Liver (tissue), 9 donors: ENCODE results near the gene BIRC3. TPM values are rescaled to one million over a fixed set of nuclear protein-coding genes. Genes with fewer than 3 reads are reported as not detected.

ENCODE experiments used
- DNase-seq: peaks from one replicate; pipeline ENCODE4 v3.0.0-alpha.2; 2017; ENCODE audit warnings: low spot score
- H3K27ac ChIP-seq, 2 donors: one replicate each; pipeline ENCODE4 v1.7.0; 2013; ENCODE audit warnings: inconsistent platforms in 2 of 2, low read length in 2 of 2, control low read depth in 1 of 2, low read depth in 1 of 2, mild to moderate bottlenecking in 1 of 2
- H3K27me3 ChIP-seq, 4 donors: one replicate each; pipeline versions ENCODE4 v1.6.1 to v1.7.0; 2013; ENCODE audit warnings: low read length in 3 of 4, inconsistent platforms in 1 of 4, mild to moderate bottlenecking in 1 of 4, moderate library complexity in 1 of 4; ENCODE audit not compliant: control insufficient read depth in 4 of 4, insufficient read depth in 4 of 4
- H3K36me3 ChIP-seq, 4 donors: one replicate each; pipeline versions ENCODE4 v1.6.1 to v1.7.0; 2013; ENCODE audit warnings: low read length in 3 of 4, mild to moderate bottlenecking in 3 of 4, low read depth in 1 of 4, moderate library complexity in 1 of 4; ENCODE audit not compliant: control insufficient read depth in 4 of 4, insufficient read depth in 3 of 4
- H3K4me1 ChIP-seq, 4 donors: one replicate each; pipeline versions ENCODE4 v1.6.1 to v1.7.0; 2013; ENCODE audit warnings: low read length in 3 of 4, mild to moderate bottlenecking in 3 of 4, moderate library complexity in 1 of 4; ENCODE audit not compliant: control insufficient read depth in 4 of 4, insufficient read depth in 4 of 4
- H3K4me3 ChIP-seq, 3 donors: one replicate each; pipeline versions ENCODE4 v1.6.1 to v1.7.0; 2013; ENCODE audit warnings: low read length in 3 of 3, control low read depth in 1 of 3, low read depth in 1 of 3, mild to moderate bottlenecking in 1 of 3
- H3K9ac ChIP-seq, 2 donors: one replicate each; pipeline ENCODE4 v1.7.0; 2013; ENCODE audit warnings: low read length in 2 of 2, mild to moderate bottlenecking in 2 of 2, moderate library complexity in 2 of 2, control low read depth in 1 of 2, low read depth in 1 of 2
- H3K9me3 ChIP-seq, 4 donors: one replicate each; pipeline versions ENCODE4 v1.6.1 to v1.7.0; 2013; ENCODE audit warnings: low read length in 3 of 4; ENCODE audit not compliant: control insufficient read depth in 4 of 4
- ATF3 ChIP-seq: IDR thresholded peaks from 2 replicates; pipeline ENCODE4 v1.6.1; 2016; ENCODE audit warnings: antibody characterized with exemption
- CTCF ChIP-seq: fragments of 150-350 bp; IDR thresholded peaks from 2 replicates; pipeline ENCODE4 v1.5.1; 2017; ENCODE audit warnings: improper control_type of control experiment, low read depth, low read length; ENCODE audit not compliant: missing input control
- EGR1 ChIP-seq, 2 donors: IDR thresholded peaks; 2 replicates each; pipeline ENCODE4 v1.6.1; 2016 to 2018; ENCODE audit warnings: antibody characterized with exemption in 2 of 2, low read depth in 2 of 2
- FOXA1 ChIP-seq: IDR thresholded peaks from 2 replicates; pipeline ENCODE4 v1.6.1; 2016; ENCODE audit warnings: antibody characterized with exemption
- GABPA ChIP-seq, 2 donors: IDR thresholded peaks in 1 of 2; conservative IDR thresholded peaks in 1 of 2; 2 replicates each; pipeline ENCODE4 v1.6.1; 2016; ENCODE audit warnings: antibody characterized with exemption in 2 of 2, mild to moderate bottlenecking in 1 of 2, moderate library complexity in 1 of 2
- HNF4A ChIP-seq, 2 donors: conservative IDR thresholded peaks; 2 replicates each; pipeline ENCODE4 v1.6.1; 2016; ENCODE audit warnings: antibody characterized with exemption in 2 of 2, mild to moderate bottlenecking in 2 of 2
- HNF4G ChIP-seq: IDR thresholded peaks from 2 replicates; pipeline ENCODE4 v1.6.1; 2016; ENCODE audit warnings: antibody characterized with exemption
- JUND ChIP-seq, 2 donors: IDR thresholded peaks; 2 replicates each; pipeline ENCODE4 v1.6.1; 2016; ENCODE audit warnings: antibody characterized with exemption in 2 of 2
- MAX ChIP-seq: IDR thresholded peaks from 2 replicates; pipeline ENCODE4 v1.6.1; 2016; ENCODE audit warnings: antibody characterized with exemption
- NR2F2 ChIP-seq: IDR thresholded peaks from 2 replicates; pipeline ENCODE4 v1.6.1; 2016; ENCODE audit warnings: antibody characterized with exemption
- RAD21 ChIP-seq, 2 donors: IDR thresholded peaks; 2 replicates each; pipeline ENCODE4 v1.6.1; 2016; ENCODE audit warnings: antibody characterized with exemption in 2 of 2, mild to moderate bottlenecking in 2 of 2
- REST ChIP-seq: IDR thresholded peaks from 2 replicates; pipeline ENCODE4 v1.6.1; 2016; ENCODE audit warnings: antibody characterized with exemption, mild to moderate bottlenecking
- RXRA ChIP-seq, 2 donors: IDR thresholded peaks; 2 replicates each; pipeline ENCODE4 v1.6.1; 2017 to 2018; ENCODE audit warnings: antibody characterized with exemption in 2 of 2, mild to moderate bottlenecking in 1 of 2
- SP1 ChIP-seq: IDR thresholded peaks from 2 replicates; pipeline ENCODE4 v1.6.1; 2018; ENCODE audit warnings: antibody characterized with exemption, mild to moderate bottlenecking
- TAF1 ChIP-seq: conservative IDR thresholded peaks from 2 replicates; pipeline ENCODE4 v1.6.1; 2016; ENCODE audit warnings: antibody characterized with exemption, mild to moderate bottlenecking
- YY1 ChIP-seq: IDR thresholded peaks from 2 replicates; pipeline ENCODE4 v1.6.1; 2016; ENCODE audit warnings: antibody characterized with exemption, mild to moderate bottlenecking
- ZBTB33 ChIP-seq: IDR thresholded peaks from 2 replicates; pipeline ENCODE4 v1.6.1; 2016; ENCODE audit warnings: antibody characterized with exemption
- whole genome bisulfite sequencing: extraction: QIAGEN DNeasy Blood & Tissue Kit; methylation state at CpG from one replicate; pipeline ENCODE4 v1.1.7; 2013; 5-methylcytosine and 5-hydroxymethylcytosine counted together
- polyA plus RNA-seq, 2 donors: library from polyadenylated mRNA; stranded (reverse) in 1 of 2; unstranded in 1 of 2; fragments of 200-250 nt in 1 of 2; fragments of >200 nt in 1 of 2; fragmentation: Nextera tagmentation in 1 of 2; extraction: Ambion mirVana in 1 of 2; gene quantifications; one replicate each; pipeline versions ENCODE4 v1.2.1 to v1.2.3, GENCODE V29; 2013 to 2015
- total RNA-seq, 2 donors: library from RNA; depleted of rRNA; stranded (reverse); fragments of >200 nt; gene quantifications; one replicate each; pipeline ENCODE4 v1.2.3, GENCODE V29; 2014
- donor health status: healthy.
- donor health status: healthy.
- donor health status: healthy.
- donor health status: healthy.
- donor health status: healthy.

Gene BIRC3
- total and polyA plus RNA-seq, 4 donors, result 1.4 to 8.1 (median 2.9) TPM

GRCh38 chr11:102377891-102378290, 60.6 kb downstream of the BIRC3 start:
- no peaks in the 10 kb centered on the region for H3K27me3 ChIP-seq
- no peaks in the 10 kb centered on the region for H3K4me1 ChIP-seq
- H3K9me3 ChIP-seq, result no peaks in the 10 kb centered on the region
- no peak for TF ChIP-seq HNF4G
- TF ChIP-seq CTCF, result no peak
- TF ChIP-seq REST, result no peak
- TF ChIP-seq SP1, result no peak
- TF ChIP-seq RAD21 (IDR thresholded peaks at IDR 0.05), result no peak
- H3K4me3 ChIP-seq, result no peak overlapping the region
- no peak overlapping the region for H3K27ac ChIP-seq
- peaks cover 5 to 38% (median 26%) of the 10 kb centered on the region in 4 donors for H3K36me3 ChIP-seq
- no peak overlapping the region for H3K9ac ChIP-seq
- WGBS, result 95% methylated on average over 2 of the region's 2 CpGs
- no peak for DNase-seq

- H3K4me3 ChIP-seq, result no peak overlapping the region
- no peak for DNase-seq
- no peak for TF ChIP-seq ATF3
- no peak for TF ChIP-seq JUND (IDR thresholded peaks at IDR 0.05)
- no peak for TF ChIP-seq HNF4G
- TF ChIP-seq NR2F2, result no peak
- no peak for TF ChIP-seq RAD21 (IDR thresholded peaks at IDR 0.05)
- no peak for TF ChIP-seq YY1
- no peak for TF ChIP-seq RXRA (IDR thresholded peaks at IDR 0.05)
- TF ChIP-seq FOXA1, result no peak
- TF ChIP-seq TAF1, result no peak
- TF ChIP-seq HNF4A (conservative IDR thresholded peaks at IDR 0.05), result no peak
- no peak for TF ChIP-seq CTCF
- no peak for TF ChIP-seq EGR1 (IDR thresholded peaks at IDR 0.05; ENCODE audit: low read depth in 2 of 2)
- no peak for TF ChIP-seq MAX
- no peak for TF ChIP-seq REST
- TF ChIP-seq SP1, result no peak
- no peak for TF ChIP-seq ZBTB33
- TF ChIP-seq GABPA (IDR thresholded peaks at IDR 0.05 in 1 of 2, conservative IDR thresholded peaks at IDR 0.05 in 1 of 2), result no peak
- no peaks in the 10 kb centered on the region for H3K9me3 ChIP-seq
- no peak overlapping the region for H3K9ac ChIP-seq
- H3K36me3 ChIP-seq, result peaks cover 5 to 40% (median 26%) of the 10 kb centered on the region in 4 donors
- H3K4me1 ChIP-seq, result no peaks in the 10 kb centered on the region
- no peak overlapping the region for H3K27ac ChIP-seq
- no peaks in the 10 kb centered on the region for H3K27me3 ChIP-seq
Observed at GRCh38 chr11:102378818-102379217, 61.5 kb downstream of the BIRC3 start.
